ENCODE results near the gene KIF1B. TPM values are rescaled to one million over a fixed set of nuclear protein-coding genes. Genes with fewer than 3 reads are reported as not detected.

Gene KIF1B
- total RNA-seq, 1 experiment from 2014 or later, result 57.7 TPM

GRCh38 chr1:10160907-10161490, 49.4 kb upstream of the KIF1B start:
- Histone ChIP-seq H2AFZ (ENCODE audit: low read length) (no peak overlapping the region), H3K4ac (ENCODE audit: low read depth, low read length) (no peak overlapping the region), H4K20me1 (ENCODE audit: control insufficient read depth, insufficient read depth, insufficient read length) (no peaks in the 10 kb centered on the region), H2BK20ac (ENCODE audit: low read depth, low read length, poor library complexity, severe bottlenecking) (no peak overlapping the region), H3K27ac (ENCODE audit: insufficient read length, low read depth, low read length) (no peak overlapping the region), H2AK5ac (ENCODE audit: insufficient read length, low read length) (no peak overlapping the region), H3K79me1 (ENCODE audit: insufficient read depth, low read depth, low read length, poor library complexity, severe bottlenecking) (no peaks in the 10 kb centered on the region), H3K56ac (ENCODE audit: insufficient read length, low read depth, low read length) (no peak overlapping the region), H4K8ac (replicated peaks; ENCODE audit: insufficient read length, low read depth, low read length) (no peak overlapping the region), H3K9me3 (ENCODE audit: control insufficient read depth, low read depth, low read length) (no peaks in the 10 kb centered on the region), H3K4me2 (ENCODE audit: insufficient read depth, insufficient read length, low read length) (no peak overlapping the region), H4K91ac (ENCODE audit: insufficient read length, low read depth, low read length) (no peak overlapping the region), H4K5ac (ENCODE audit: insufficient read length, low read depth, low read length) (no peak overlapping the region), H3K14ac (ENCODE audit: insufficient read depth, low read length) (no peak overlapping the region), H3T11ph (ENCODE audit: low read length) (no peak overlapping the region), H3K23me2 (ENCODE audit: insufficient read length, low read depth, low read length, poor library complexity, severe bottlenecking) (no peaks in the 10 kb centered on the region), H3K27me3 (ENCODE audit: insufficient read depth, low read length) (no peaks in the 10 kb centered on the region), H2BK5ac (ENCODE audit: insufficient read length, low read length) (no peak overlapping the region), H2BK15ac (ENCODE audit: low read depth, low read length) (no peak overlapping the region), H2BK12ac (ENCODE audit: insufficient read length, low read depth, low read length) (no peak overlapping the region), H3K18ac (ENCODE audit: insufficient read length, low read depth, low read length) (no peak overlapping the region), H3K23ac (ENCODE audit: insufficient read length, low read depth, low read length) (no peak overlapping the region), H3K4me1 (ENCODE audit: insufficient read depth, low read length) (no peaks in the 10 kb centered on the region), H3K9ac (ENCODE audit: extremely low read depth, insufficient read length, low read length) (no peak overlapping the region), H2BK120ac (ENCODE audit: low read depth, low read length, poor library complexity, severe bottlenecking) (no peak overlapping the region), H3K79me2 (ENCODE audit: insufficient read depth, low read length) (no peaks in the 10 kb centered on the region)
- Mint-ChIP-seq H3K27ac (peak overlapping the region in 2 of 3 experiments; percentile 18 to 29; a peak in 3 of 7 replicates), H3K4me3 (no peak overlapping the region), H3K9me3 (no peaks in the 10 kb centered on the region), H3K4me1 (no peaks in the 10 kb centered on the region), H3K36me3 (ENCODE audit: insufficient read depth in 1 of 3, low read depth in 3 of 3) (peaks cover 6 to 53% (median 44%) of the 10 kb centered on the region in 3 experiments; a peak in 5 of 7 replicates), H3K27me3 (ENCODE audit: low read depth) (no peaks in the 10 kb centered on the region)
- WGBS (ENCODE audit: extremely low coverage, insufficient read length, low lambda C conversion rate), result no CpG with 5 or more reads among the region's 12 CpGs
- TF ChIP-seq CTCF (conservative IDR thresholded peaks at IDR 0.05), result no peak
- no peak for DNase-seq
